ENCODE data around the gene SORCS2.

SORCS2 gene

DNA sequence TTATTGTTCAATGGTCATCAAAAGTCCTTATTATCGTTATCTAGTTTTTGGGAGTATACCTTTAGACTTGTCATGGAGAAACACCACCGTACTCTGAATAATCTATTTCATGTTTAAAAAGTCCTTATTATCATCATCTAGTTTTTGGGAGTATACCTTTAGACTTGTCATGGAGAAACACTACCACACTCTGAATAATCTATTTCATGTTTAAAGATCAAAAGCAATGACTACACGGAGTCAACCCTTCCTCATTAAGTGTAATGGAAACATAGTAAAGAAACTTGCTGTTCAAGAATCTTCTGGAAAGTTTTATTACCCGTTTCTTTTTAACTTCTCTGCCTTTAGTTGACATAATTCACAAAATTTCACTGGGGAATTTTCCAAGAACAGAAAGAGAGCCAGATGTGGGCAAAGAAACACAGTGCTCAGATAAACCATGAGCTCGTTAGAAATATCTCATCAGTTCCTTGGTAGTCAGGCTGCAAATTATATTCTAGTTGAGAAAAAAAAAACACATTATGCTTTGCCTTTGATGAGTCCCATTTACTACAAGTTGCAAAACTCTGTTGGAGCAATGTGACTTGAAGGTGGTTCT is 588.5 kb downstream of the SORCS2 start:
- no peak for DNase-seq

DNA sequence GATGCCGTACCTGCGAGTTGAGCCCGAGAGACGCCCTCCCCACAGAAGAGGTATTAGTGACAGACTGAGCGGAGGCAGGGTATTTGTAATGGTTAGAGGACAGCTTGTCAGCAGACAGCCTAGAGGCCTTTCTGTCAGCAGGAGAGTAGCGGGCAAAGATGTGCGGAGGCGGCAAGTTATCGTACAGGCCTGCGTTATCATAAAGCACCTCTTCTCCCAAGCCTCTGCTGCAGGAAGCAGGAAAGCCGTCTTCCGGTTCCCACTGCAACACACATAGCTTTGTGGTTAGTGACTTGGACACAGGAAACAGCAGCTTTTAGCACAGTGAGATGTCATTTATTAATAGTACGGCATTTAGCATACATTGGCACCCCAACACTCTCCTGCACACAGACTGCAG is 589.0 kb downstream of the SORCS2 start:
- DNase-seq = no peak

DNA sequence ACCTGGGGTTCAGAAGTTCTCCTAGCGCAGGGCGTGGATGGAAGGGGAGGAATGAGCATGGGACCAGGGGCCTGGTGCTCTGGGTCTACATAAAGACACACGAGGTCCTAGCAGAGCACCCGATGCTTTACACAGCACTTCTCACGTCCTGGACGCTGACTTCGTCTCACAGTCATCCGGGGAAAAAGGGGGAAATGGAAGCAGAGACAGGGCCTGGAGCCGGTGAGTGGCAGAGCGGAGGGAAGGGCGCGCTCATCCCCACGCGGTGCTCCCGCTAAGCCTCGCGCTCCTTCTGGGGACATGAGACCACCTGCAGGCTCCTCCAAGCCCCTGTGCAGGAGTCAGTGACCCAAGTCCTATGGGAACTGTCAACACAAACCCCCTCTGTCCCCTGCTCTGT is 589.7 kb downstream of the SORCS2 start:
- DNase-seq = no peak

DNA sequence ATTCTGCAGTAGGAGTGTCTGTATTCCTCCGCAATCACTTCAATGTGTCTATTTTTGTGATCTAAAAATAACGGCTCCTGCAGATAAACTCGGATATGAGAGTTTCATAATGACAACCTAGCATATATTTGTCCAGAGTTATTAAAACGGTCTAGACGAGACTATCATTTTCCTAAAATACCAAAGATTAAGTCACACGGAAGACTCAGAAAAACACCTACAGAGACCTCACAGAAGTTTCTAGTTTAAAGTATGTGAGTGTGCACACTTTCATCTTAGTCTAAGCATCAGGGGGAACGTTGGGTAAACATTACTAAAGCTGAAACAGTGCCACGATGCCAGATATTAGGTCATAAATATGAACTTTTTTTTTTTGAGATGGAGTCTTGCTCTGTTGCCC is 590.4 kb downstream of the SORCS2 start:
- DNase-seq = no peak

DNA sequence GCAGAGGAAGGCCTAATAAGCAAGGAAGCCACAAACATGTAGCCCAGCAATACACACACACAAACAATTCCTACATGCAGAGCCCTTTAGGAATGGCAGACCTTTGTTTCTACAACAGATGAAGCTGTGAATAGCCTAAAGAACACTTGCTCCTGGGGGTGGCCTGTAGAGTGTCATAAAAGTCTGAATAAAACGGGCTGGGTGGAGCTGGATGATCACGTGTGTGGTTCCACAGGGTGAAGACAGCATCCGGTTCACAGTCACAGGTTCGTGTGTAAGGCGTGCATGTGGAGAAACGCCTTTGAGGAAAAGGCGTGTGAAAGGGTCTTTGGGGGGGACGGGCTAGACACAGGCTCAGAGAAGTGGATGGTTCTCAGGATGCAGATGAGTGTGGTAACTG is 591.2 kb downstream of the SORCS2 start:
- DNase-seq = no peak

DNA sequence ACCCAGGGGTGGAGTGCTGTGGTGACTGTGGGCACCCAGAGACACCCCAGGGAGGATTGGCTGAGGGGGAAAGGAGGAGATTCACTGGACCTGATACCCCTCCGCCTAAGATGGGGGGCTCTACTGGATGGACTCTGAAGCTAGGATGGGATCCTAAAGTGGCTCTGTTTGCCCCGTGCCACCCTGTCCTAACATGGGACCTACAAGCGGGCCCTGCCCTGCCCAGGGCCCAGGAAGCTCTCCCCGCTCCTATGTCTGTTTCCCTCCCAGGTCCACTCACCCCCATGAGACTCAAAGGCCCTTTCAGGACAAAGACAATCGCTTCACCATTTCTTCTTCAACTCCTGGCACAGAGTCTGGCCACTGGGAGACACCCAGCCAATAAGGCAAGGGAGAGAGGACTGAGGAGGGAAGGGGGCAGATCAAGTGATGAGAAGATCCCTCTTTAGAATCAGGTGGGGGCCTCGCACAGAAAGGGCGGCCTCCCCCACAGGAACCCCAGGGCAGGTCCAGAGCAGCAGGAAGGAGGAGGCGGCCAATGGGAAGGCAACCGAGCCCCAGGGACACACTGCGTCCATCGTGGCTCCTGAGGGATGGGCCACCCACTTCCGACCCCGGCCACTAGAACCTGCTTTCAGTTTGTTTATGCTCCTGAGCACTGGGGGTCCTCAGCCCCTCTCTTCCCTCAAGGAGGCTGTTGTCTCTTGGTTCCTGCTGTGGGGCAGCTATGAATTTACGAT is 592.0 kb downstream of the SORCS2 start:
- DNase-seq = no peak

DNA sequence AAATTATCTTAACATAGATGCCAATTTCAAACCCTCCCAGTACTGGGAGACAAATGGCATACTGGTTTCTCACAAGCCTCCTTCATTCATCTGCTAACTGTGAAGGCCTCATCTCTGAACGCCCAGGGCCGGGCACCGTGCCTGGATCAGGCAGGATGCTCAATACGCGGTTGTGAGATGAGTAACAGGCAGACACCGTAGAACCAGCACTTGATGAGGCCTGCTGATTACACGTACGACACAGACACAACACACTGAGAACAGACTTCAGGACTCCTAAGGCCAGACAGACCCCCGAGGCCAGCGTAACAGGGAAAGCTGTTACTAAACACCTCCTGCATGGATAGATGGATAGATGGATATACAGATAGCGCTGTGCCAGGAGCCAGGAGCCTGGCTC is 592.7 kb downstream of the SORCS2 start:
- no peak for DNase-seq

DNA sequence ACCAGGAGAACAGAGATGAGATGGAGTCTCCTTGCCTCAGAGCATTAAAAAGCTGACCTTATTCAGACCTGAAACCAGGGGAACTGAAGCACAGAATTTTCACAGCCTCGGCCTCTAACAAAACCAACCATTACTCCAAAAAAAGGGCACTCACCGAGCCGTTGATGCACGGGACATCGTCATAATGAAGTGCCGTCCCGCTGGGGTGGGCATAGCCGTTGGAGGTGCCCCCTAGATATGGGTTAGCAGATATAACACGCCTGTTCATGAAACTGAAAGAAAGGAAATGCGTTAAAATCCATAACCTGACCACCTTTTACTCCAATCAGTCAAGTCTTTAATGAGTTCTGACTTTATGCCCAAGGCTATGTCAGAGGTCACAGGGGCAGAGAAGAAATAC is 593.7 kb downstream of the SORCS2 start:
- DNase-seq = no peak

DNA sequence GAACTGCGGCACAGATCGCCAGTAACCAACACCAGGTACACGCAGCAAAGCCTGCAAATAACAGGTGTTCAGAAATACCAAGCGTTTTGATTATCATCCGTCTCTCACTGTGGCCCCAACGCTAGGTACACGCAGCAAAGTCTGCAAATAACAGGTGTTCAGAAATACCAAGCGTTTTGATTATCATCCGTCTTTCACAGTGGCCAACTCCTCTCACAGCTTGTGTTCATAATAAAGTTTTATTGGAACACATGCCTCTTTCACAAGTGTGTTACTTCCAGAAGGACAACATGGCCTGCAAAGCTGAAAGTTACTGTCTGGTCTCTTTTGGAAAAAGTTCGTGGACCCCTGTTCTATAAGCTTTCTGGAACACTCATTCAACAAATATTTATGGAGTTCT is 594.2 kb downstream of the SORCS2 start:
- DNase-seq = no peak

DNA sequence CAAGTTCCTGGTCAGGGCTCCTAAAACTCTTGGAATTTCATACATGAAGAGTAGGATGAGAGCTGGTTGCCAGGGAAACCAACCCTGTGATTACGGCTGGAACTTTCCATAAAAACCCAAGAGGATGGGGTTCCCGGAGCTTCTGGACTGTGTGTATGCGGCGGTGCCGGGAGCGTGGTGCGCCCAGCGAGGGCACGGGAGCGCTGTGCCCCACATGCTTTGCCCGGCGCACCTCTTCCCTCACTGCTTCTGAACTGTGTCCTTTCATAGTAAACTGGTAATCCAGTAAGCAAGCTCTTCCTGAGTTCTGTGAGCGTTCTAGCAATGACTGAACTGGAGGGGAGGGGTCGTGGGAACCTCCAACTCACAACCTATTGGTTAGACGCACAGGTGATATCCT is 594.7 kb downstream of the SORCS2 start:
- no peak for DNase-seq

DNA sequence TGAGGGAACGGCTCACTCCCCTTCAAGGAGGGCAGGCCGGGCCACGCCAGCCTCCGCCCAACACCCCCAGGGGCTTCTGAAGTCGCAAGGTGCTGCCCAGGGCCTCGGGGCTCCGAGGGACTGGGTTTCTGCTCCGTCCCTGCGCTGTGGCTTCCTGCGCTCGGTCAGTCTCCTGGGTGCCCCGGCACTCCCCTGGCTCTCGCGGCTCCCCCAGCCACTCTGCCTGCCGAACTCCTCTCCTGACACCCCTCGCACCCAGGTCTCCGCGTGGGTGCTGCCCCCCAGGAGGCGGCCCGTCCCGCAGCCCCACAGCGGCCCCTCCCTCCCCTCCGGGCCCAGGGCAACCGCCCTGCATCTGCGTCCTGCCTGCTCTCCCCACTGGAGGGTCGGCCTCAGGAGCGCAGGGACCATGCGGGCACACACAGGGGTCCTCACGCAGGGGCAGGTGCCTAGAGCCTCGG is 595.4 kb downstream of the SORCS2 start:
- DNase-seq = no peak

DNA sequence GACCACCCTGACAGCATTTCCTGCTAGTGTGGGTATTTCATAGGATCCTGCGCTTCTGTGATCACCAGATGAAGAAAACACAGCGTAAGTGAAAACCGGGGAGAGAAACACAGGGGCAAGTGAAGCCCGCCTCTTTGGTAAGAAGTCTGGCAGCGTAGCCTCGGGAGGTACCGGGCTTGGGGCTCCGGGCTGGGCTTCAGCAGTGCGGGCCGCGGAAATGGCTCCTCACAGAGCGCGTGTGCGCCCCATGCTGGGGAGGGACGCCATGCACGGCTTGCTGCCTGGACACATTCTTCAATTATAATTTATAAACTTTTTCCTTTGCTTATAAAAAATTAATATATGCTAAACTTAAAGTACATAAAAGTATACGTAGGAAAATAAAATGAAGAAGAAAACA is 595.9 kb downstream of the SORCS2 start:
- no peak for DNase-seq

DNA sequence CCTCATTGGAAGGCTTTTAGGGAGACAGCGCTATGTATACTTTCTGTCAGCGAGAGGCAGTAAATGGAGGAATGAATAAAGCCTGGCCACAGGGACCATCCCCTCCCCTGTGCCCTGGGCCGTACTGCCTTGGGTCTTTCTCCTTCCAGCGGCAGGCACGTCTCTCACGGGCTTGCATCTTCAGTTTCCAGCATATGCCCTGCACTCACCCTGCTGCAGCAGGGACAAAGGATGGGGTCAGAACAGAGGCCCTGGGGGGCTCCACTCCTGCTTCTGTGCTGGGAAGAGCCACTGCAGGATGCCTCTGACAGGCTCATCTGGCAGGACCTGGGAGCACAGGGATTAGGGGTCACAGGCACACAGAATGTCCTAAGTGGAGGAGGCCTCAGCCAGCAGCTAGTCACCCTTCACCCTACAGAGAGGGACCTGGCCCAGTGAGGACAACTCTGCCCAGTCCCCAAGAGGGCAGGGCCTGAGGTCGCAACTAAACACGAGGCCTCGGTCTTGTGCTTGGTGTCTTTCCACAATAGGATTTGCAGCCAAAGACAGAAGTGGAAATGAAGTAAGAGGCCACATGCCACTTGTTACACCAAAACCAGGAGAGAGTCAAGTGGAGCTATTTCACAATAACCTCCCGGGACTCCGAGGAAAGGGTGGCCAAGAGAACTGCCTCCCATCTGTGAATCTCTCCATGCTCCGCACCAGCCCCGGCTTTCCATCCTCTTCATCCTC is 596.5 kb downstream of the SORCS2 start:
- no peak for DNase-seq

DNA sequence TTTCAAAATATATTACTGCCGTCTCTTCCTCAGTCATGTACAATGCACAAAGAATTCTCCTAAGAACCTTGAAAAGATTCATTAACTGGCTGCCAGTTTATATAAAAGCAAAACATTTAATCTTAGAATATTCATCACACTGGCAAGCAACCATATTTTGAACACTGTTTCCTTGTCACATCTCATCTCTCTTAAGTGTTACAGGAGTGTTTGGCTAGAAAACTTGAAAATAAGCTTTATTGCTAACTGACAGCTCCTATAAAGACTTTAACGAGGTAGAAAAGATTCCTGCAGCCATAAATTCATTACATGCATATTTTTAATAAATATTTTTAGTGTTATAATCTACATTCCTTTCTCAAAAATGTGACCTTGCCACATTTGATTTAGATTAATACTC is 597.7 kb downstream of the SORCS2 start:
- DNase-seq = no peak

DNA sequence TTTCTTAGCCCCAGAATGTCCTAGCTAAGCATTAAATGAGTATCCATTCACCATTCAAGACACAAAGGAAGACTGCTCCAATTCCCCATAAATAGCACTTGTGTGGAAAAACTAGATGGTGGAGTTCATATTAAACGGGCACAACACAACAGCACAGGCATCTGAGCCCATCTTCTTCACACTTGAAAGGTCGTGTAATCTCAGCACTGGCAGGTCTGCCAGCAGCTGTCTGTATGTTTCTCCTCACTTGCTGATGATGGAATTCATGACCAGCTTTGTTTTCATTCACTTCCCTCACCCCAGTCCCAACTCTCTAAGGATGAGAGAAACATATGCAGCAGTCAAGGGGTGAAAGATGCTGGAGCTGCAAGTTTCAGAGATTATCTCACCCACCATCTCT is 598.7 kb downstream of the SORCS2 start:
- no peak for DNase-seq
